ENCODE measurements around the gene HOXA4.
A peak's percentile ranks its signal among the peaks of the same experiment; 100 is the strongest.

HOXA4 gene

DNA sequence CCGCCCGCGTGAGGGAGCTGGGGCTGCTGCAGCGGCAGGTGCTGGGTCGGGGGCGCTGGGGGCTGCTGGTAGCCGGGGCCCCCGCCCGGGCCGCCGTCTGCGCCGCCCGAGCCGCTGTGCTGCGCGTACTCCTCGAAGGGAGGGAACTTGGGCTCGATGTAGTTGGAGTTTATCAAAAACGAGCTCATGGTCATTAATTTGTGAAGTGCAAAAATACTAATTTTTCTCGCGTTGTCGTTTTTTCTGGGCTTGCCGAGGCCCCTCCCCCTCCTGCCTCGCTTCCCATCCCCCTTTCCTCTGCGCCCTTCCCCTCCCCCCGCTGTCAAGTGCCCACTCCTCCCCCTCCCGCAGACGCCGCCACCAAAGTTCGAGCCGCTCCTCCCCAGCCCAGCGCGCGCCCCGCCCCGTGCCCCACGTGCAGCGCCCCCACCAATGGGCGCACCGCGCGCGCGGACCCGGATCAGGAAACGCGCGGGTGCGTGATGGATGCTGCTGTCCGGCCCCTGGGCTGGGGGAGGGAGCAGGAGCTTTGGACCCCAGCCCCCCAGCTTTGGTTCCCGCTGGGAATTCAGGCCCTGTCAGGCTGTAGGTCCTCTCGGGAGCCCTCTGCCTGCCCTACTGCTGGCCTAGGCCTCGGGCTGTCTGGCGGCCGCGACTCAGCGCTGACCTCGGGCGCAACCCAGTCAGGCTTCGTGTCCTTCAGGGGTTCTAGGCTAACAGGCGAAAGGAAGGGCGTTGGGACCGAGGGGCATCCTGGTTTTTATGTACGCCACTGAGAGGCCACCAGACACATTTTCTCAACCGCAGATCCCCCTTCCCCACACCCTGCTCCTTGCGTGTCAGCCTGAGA is at the start of gene HOXA4:
Gene HOXA4, minus strand, starts transcription at position 218 of the 850 bp plus-strand sequence. Its CDS starts 24 bp downstream, at position 194.
- DNase-seq = peak; percentile 77

DNA sequence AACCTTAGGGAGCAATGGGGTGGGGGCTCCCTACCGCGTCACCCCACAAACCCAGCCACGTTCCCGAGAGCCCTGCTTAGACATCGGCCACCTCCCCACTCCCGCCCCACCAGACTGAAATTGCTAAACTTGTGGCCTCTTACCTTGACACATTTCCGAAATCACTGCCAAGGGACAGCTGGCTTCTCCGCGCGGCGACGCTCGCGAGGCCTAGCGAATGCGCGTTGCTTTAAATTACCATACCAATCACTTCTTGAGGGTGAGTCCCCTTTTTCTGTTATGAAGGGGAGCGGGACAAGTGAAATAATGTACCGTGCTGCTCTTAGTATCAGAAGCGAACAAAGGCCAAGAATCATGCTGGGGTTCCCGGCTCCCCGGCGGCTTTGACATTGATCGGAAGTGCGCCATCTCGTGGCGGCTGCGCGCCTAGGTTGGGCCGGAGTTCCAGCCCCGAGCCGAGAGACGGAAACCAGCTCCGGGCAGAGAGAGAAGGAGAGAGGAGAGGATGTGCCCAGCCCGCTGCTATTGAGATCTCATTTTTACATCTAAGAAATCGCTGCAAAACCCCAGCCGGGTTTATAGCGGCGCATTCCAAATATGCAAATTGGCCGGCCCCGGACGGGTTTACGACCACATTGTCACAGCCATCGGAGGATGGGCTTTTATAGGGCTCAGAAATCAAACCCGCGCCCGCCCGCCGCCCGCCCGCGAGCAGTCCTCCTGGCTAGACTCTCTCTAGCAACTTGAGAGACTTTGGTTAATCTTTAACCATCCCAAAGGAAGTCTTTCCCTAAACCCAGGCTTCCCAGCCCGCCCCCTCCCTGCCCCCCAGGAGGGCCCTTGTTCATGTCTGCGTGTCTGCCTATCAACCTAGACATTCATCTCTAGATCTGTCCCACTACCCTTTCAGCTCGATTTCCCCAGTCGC is 49.2 kb upstream of the HOXA4 start:
- peak; percentile 60 for DNase-seq

DNA sequence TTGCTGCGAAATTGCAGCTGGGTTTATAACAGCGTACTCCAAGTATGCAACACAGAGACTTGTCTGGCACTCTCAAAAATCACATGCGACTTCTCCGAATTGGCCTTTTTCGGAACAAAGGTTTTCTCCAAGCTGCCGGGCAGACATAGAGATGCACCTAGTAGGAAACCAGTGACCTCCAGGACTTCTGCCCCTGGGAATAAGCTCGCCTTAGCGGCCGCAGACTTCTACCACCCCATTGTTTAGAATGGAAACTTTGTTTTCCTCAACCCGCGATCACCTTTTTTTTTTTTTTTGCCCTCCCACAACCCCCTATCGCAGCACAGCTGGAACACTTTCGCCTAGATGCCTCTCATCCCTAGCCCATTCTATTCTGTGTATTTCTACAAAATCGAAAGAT is 48.5 kb upstream of the HOXA4 start:
- no peak for DNase-seq

DNA sequence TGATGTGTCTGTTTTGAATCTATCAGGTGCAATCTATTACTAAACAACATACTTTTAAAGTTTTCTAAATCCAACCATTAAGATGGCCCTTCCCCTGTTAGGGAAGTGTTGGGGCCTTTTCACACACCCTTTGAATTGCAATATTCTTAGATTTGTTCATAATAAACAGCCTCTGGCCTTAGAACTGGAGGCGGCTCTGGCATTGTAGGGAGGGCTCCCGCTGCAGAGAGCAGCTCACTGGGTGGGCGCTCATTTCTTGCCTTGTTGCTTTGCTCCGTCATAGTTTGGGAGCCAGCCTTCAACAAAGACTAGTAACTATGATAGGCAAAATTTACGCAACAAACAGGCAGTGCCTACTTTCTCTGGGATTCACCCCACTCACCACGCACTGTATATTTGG is 47.8 kb upstream of the HOXA4 start:
- DNase-seq = no peak

DNA sequence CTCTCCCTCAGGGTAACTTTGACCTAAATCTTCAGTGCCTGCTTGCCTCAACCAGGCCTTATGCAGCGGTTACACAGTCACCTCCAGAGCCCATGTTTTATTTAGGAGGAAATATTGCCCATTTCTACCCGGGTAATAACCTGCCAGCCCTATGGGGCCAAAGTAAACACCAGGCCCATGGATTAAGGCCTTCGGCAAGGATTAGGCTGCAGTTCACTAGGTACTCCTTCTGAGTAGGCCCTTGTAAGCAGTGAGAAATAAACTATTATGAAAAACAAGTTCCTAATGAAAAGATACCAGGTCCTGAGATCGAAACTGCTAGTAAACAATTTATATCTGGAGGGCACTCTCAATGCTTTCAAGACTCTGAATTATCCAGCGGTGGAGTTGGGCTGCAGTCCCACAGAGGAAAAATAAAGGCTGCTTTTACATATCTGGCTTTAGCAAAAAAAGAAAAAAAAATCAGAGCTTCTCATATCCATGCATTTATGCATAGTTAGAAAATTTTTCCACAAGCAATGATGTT is 47.3 kb upstream of the HOXA4 start:
- no peak for DNase-seq

DNA sequence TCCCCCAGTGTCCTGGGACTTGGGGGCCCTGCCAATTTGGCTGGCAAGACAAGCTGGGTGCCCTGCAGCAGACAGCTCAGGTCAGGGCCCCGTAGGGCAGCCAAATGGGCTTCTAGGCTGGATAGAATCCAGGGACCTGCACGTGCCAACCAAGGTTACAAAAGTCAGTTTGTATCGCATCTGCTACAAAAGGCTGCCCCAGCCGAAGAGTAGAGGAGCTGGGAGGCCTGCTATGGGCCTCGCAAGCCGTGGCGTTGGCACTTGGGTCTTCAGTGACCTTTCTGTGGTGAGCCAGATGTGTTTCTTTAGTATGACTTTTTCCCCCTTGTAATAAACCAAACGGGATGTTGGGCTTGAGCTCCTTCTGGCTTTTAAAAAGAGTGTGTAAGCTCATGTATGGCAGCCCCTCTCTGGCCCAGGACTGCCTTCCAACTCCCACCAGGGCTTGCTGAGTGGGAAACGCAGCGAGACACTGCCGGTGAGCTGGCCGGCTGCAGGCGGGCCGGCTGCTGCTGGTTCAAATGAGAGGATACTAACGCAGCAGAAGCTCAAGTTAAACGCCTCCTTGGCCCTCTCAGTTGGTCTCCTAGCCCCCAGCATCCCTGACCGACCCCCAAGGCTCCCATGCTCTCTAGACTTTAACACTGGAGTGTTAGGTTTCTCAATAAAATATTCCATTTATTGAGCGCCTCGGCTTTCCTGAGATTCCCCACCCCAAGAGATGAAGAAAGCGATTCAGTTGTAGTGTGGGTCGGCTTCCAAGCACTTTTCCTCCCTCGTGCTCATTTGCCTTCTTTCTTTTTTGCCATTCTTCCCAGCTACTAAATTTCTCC is 46.6 kb upstream of the HOXA4 start:
- DNase-seq = no peak

DNA sequence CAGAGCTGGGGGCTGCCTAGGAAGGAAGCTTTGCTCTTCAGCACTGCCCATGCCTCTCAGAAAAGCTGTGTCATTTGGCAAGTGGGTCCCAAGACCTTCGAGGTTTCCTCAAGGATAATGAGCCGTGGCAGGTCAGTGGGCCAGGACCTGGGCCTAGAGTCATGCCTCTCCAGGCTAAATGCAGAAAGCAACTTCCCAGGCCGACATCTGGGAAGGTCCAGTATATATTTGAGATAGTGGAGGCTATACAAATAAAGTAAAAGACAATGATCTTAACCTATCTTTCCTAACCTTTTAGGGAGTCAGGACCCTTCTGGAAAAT is 45.9 kb upstream of the HOXA4 start:
- no peak for DNase-seq

DNA sequence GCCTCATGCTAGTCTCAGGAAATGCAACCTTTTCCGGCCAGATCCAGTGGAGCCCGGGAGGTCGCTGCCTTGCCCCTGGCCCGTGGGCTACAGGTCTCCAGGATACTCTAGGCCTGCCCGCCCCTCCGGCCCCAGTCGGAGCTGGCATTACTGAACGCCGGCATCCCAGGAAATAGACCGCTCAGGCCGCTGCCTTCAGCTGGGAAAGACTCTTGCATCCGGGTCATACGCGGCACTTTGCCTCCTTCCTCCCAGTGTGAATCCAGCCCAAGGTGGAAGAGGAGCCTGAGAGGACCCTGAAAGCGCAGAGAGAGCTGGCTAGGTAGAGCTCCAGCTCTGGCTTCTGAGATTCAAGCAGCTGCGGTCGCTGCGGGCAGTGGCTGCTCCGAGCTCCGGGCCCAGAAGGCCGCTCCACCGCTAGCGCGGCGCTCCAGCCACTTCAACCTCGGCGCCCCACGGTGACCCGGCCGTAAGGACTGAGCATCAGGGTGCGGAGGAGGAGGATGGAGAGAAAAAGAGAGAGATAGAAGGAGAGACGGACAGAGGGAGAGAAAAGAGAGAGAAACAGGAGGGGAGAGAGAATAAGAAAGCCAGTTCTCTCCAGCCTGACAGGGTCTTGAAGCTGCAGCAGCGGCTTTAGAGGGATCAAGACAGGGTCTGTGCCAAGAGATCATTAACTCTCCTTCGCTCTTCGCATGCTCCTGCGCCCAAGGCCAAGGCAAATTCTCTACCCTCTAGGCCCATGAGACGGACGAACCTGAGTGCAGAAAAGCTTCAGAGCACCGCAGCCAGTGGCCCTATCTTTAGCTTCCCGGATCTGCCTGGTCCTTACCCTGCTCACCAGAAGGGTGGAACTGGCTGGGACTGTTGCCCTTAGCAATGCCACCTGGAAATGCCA is 45.3 kb upstream of the HOXA4 start:
- no peak for DNase-seq

DNA sequence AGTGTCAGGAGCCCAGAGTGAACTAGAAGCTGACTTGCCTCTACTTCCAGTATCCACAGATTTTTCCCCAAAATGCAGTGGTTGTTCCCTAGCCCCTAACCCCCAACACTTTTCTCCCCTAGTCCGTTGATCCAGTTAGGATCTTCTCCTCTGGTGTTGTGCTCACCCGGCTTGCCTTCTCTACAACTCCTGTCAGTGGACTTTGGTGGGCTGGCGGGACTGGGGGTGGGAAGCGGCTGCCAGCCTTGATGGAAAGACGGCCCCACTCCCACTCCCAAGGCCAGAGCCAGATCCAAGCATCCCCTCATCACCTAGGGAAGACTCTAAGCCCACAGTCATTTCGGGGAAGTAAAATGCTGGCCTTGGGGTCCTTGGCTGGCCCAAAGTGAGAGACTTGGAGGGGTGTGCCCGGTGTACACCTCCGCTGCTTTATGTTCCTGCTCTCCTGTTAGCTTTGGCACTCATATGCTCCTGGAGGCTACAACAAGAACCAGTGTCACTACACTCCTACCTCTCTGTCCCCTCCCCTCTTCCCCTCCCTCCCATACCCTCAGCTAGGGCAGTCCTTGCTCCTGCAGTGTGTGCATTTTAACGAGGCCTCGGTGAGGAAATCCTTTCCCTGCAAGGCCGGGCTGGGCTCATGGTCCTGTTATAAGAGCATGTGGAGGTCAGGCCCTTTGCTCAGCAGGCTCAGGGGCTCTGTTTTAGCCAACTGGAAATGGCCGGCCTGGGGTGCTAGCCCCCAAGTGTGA is 44.5 kb upstream of the HOXA4 start:
- DNase-seq = no peak

DNA sequence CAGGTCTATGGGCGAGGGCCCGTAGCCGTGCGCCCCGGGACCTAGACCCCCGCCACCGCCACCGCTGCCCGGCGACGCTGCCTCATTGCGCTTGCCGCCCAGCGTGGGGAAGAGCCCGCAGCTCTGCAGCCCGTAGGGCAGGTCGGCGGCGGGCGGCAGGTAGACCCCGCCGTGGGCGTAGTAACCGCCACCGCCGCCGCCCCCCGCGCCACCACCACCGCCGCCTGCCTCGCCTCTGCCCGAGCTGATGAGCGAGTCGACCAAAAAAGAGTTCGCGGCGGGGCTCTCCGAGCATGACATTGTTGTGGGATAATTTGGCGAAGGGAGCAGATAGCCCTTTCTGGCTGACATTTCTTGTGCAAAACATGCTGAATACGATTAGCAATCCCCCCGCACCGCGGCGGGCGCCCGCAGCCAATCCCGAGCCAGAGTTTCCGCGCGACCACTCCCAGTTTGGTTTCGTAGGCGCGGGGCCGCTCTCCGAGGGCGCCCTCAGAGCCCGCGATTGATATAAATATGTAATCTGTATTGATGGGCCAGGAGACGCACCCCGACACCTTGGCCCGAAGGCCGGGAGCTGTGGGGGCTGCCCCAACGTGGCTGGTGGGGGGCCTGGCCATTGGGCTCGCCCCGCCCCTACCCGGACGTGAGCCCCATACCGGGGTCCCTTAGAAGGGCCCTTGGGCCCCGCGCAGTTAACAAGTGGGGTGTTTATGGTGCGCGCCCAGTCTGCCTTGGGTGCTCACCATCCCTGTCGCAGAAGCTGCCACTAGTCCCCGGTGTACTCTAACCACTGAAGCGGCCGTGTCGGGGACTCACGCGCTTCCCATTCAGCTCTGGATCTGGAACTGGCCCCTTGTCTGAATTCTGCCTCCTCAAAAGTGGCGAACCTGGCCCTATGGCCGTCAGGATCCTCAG is 43.7 kb upstream of the HOXA4 start, which contains the start of gene HOXA10:
Gene HOXA10, minus strand, starts transcription at position 365 of the 918 bp plus-strand sequence. Its CDS starts 14 bp downstream, at position 351.
- DNase-seq = no peak

DNA sequence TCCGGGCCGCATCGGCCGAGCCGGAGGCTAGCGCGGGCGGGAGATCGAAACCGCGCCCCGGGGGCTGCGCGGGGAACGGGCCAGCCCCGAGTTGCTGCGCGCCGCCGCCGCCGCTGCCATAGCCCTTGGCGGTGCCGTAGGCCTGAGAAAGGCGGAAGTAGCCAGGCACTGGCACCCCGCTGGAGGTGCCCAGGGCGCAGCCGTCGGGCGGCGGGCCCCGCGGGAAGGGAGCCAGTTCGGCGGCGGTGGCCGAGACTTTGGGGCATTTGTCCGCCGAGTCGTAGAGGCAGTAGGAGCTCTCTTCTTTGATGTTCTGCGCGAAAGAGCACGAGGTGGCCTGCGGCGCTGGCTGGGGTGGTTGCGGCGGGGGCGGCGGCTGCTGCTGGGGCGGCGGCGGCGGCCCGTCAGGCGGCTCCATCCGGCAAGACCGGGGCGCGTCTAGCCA is 43.0 kb upstream of the HOXA4 start:
- DNase-seq = peak; percentile 35

DNA sequence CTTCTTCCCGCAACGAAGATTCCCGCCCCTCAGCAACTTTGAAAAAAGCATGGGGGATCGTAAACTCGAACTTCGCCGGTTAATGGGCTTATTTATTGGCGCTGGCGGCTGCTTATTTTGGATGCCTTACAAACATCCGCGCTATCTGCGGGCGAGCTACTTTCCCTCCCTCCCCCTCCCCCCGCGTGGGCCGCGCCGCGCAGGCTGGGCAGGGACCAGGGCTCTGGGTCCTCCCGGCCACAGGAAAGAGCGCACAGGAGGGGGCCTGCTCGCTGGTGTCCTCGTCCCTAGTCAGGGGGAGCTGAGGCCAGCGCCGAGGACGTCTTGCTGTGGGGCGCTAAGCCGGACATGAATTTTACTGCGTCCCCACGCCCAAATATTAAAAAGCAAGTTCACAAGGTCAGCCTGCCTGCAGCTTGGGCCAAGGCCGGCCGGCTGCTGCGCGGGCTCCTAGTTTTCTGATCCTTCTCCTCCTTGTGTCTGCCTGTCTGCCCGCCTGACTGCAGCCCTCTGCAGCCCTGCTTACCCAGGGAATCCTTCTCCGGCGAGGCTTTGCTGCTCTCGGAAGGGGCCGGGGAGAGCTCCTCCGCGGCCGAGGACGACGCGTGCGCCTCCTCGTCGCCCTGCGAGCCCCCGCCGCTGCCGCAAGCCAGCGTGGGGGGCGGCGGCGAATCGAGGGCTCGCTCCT is 42.4 kb upstream of the HOXA4 start:
- no peak for DNase-seq

DNA sequence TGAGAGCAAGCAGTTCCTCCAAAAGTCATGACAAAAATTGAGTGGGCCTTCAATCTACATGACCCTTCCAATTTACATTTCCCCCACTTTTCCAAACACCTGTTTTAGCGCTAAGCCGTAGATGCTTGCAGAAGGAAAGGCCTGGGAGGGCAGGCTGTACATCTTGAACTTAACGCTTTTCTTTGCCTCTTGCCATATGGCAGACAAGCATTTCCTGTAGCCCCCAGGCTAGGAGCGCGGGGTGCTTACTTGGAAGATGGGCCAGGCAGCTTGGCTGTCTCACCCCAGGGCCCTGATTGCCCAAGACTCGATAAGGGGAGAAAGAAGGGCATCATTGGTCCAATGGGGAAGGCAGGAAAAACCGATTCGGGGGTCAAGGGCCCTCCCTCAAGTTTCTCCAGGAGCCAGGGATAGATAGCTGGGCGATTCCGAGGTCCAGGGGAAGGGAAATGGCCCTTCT is 41.8 kb upstream of the HOXA4 start:
- no peak for DNase-seq

DNA sequence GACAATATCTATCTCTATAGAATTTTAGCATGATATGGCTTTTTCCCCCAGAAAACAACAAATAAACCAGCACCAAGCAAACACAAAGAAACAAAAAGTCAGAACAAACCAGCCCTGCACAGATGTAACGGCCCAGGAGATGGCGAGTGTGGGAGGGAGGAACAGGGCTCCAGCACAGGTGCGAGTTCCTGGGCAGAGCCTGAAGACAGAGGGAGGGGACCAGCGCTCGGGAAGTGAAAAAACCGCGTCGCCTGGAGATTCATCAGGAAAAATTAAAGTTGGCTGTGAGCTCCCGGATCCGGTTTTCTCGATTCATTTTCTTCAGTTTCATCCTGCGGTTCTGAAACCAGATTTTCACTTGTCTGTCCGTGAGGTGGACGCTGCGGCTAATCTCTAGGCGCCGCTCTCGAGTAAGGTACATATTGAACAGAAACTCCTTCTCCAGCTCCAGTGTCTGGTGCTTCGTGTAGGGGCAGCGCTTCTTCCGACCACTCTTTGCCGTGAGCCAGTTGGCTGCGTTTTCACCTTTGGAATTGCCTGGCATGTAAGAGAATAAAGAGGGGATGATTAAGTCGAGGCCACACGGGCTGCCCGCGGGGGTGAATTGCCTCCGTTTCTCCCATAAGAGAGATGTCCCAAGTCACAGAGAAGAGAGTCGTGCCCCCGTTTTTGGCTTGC is 41.2 kb upstream of the HOXA4 start:
- no peak for DNase-seq

DNA sequence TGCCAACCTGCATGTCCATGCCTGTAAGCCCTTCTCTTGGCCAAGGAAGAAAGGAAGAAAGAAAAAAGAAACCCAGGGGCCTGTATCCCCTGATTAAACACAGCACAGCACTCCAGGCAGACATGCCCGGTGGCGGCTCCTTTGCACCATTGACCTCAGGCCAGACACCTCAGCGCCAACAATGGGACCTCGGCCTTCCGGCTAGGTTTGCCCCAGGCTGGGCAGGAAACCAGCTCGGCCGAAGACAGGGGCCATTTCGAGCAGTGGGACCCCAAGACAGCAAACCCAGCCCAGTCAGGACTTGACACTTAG is 40.7 kb upstream of the HOXA4 start:
- no peak for DNase-seq

DNA sequence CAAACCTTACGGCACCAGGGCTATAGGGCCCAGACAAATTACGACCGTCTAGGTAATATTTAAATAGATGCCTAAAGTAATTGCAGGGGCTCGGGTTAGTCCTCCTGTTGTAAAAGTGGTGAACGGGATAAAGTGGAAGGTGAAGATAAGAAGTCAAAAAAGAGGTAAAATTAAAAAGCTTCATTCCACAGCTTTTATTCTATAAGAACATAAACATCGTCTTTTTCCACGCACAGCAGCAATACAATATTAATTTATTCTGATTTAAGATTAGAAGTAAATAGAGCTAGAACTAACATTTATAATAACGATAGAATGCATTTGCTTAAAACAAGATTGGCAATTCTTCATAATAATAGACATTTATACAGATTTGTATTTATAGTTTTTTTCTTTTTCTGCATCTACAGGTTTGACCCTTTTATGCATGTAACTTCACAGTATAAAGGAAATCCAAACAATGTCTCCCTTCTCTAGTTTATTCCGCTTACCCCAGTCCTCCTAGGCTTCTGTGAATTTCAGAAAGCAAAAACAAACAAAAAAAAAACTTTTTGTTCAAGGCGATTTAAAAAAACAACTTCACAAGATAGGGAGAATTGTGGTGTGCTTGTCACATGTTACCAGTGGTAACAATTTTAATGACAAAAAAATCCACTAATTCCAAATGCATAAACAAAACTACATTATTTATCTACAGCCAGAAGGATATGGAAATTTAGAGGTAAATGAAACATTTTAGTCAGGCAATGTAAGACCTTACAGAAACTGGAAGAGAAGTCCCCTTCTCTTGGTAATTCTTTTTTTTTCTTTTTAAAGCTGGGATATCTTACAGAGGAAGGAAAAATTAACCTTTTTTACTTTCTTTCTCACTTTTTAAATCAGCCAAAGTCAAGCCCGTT is 40.1 kb upstream of the HOXA4 start:
- no peak for DNase-seq

DNA sequence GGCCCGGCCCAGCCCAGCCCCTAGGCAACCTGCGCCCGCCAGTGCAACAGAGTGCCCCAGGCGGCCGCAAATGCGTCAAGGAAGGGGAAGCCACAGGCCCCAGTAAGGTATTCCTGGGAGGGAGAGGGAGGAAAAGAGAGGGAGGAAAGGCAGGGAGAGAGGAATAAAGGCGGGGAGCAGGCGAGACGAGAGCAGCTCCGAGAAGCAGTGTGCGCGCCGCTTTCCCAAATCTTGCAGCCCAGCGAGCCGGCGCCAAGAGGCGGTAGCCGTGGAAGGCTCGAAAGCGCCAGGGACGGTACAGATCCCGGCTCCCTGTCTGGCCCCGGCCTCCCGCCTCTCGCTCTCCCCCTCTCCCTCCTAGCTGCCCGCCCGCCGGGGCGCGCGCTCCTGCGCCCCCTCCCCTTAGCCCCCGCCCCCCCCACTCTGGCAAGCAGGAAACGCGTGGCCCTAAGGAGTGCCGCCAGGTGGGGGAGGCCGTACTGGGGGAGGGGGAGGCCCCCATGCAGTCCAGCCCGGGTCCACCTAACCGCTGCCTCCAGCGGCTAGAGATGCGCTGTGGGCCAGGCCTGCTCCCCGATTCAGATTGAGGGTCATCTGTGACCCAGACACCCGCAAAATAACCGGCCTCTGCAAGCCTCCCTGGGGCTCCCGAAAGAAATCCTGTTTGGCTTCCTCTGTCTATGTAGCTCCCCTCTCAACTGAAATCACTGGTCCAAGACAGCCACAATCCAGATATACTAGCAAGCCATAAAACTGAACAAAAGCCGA is 39.3 kb upstream of the HOXA4 start:
- DNase-seq = no peak
